Measurements from ENCODE around the gene ANKHD1.

Gene ANKHD1, protein sequence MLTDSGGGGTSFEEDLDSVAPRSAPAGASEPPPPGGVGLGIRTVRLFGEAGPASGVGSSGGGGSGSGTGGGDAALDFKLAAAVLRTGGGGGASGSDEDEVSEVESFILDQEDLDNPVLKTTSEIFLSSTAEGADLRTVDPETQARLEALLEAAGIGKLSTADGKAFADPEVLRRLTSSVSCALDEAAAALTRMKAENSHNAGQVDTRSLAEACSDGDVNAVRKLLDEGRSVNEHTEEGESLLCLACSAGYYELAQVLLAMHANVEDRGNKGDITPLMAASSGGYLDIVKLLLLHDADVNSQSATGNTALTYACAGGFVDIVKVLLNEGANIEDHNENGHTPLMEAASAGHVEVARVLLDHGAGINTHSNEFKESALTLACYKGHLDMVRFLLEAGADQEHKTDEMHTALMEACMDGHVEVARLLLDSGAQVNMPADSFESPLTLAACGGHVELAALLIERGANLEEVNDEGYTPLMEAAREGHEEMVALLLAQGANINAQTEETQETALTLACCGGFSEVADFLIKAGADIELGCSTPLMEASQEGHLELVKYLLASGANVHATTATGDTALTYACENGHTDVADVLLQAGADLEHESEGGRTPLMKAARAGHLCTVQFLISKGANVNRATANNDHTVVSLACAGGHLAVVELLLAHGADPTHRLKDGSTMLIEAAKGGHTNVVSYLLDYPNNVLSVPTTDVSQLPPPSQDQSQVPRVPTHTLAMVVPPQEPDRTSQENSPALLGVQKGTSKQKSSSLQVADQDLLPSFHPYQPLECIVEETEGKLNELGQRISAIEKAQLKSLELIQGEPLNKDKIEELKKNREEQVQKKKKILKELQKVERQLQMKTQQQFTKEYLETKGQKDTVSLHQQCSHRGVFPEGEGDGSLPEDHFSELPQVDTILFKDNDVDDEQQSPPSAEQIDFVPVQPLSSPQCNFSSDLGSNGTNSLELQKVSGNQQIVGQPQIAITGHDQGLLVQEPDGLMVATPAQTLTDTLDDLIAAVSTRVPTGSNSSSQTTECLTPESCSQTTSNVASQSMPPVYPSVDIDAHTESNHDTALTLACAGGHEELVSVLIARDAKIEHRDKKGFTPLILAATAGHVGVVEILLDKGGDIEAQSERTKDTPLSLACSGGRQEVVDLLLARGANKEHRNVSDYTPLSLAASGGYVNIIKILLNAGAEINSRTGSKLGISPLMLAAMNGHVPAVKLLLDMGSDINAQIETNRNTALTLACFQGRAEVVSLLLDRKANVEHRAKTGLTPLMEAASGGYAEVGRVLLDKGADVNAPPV (N-terminal part only)

DNA sequence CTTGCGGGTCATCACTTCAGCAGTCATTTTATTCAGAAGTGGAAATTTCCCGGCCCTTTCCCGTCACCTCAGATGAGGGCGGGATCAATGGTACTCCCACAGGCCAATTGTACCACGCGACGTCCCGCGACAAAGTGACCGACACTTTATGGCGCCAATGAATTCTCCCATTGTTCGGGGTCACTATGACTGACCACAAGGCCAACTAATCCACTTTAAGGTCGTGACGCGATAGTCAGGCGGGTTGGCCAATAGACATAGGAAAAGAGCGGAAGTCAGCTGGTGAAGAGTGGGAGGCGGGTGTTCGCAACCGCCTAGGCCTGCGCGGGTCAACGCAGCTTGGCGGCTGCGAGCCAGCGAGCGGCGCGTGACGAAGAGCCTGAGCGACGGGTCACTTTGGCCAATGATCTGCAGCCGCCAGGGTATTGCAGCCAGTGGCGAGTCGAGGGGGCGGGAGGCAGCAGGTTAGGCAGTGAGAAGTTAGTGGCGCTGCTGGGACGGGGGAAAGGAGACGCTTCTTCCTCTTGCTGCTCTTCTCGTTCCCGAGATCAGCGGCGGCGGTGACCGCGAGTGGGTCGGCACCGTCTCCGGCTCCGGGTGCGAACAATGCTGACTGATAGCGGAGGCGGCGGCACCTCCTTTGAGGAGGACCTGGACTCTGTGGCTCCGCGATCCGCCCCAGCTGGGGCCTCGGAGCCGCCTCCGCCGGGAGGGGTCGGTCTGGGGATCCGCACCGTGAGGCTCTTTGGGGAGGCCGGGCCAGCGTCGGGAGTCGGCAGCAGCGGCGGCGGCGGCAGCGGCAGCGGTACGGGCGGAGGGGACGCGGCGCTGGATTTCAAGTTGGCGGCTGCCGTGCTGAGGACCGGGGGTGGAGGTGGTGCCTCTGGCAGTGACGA, at the start of gene ANKHD1:
Gene ANKHD1, plus strand, starts transcription at position 472 of the 896 bp plus-strand sequence. Its CDS starts 135 bp downstream, at position 607.
- peak; percentile 100 for DNase-seq

DNA sequence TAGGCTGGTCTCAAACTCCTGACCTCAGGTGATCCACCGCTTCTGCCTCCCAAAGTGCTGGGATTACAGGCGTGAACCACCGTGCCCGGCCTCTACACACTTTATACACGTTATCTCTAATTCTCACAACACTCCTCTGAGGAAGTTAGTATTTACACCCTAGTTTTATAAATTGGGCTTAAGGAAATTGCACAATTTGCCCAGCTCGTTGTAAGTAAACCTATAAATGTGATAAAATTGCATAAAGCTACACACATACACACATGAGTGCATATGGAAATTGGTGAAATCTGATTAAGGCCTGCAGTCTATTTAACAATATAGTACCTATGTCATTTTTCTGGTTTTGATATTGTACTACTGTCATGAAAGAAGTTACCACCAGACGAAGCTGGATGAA, 46.1 kb upstream of the ANKHD1 start:
- no peak for DNase-seq

DNA sequence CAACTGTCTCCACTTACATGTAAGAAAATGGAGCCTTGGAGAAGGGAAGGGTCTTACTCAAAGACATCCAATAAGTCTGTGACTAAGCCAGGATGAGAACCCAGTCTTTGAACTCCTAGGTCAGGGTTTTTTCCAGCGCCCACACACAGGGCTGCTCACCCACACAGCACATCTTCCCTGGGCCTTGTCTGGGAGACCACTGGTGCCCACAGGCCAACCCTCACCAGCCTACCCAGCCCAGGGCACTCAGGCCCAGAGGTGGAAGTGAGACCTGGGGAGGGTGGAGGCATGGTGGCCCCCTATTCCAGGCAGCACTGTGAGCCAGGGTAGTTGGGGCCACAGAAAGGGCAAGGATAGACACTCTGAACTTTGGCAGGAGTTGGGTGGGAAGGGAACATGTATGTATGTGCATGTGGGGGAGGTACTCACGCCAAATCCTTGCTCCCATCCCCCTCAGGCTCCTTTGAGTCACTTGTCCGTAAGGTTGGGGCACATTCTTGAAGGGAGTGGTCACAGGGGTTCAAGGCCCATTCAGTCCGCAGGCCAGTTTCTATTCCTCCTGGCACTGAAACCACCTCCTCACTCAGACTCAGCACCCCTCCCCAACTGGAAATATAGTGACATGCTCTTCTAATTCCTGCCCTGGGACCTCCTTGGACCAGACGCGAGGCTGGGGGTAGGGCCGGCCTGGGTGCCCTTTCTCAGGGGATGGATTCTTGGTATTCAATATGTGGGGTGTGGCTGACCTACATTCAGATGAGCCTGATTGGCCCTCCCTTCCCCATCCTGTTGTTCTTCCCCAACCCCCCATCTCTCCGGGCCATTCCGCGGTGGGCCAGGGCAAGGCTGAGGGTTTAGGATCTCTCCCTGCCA, 44.5 kb upstream of the ANKHD1 start:
- no peak for DNase-seq

DNA sequence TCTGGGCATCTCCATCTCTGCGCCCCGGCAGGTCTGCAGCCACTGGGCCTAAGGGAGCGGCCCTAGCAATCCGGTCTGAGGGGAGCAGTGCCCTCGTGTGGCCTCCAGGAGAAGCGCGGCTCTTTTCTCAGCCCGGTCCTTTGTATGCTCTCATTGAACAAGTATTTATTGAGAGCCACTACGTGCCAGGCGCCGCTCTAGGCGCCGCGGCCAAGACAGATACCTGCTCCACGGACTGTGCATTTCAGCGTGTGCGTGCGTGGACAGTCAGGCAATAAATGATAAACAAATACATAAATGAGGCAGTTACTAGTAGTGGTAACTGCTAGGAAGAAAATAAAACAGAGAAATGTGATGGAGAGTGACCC, 43.9 kb upstream of the ANKHD1 start:
- DNase-seq: peak; percentile 81

DNA sequence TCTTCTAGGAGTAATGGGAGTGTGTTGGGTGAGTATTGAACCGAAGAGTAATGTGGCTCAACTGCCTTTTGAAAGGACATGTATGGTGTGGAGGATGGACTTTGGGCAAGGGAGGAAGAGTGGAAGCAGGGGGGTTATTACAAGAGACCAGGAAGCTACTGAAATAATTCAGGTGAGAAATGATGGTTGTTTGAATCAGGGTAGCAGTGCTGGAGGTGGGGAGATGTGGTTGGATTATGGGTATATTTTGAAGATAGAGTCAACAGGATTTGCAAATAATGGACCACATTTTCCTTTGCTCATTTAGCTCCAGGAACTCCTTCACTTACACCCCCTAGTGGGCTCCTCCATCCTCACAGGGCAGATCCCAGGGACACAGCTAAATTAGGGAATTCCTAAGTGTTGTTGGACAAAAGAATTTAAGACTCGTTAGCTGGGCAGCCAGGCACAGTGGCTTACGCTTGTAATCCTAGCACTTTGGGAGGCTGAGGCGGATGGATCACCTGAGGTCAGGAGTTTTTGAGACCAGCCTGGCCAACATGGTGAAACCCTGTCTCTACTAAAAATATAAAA, 42.8 kb upstream of the ANKHD1 start:
- no peak for DNase-seq

DNA sequence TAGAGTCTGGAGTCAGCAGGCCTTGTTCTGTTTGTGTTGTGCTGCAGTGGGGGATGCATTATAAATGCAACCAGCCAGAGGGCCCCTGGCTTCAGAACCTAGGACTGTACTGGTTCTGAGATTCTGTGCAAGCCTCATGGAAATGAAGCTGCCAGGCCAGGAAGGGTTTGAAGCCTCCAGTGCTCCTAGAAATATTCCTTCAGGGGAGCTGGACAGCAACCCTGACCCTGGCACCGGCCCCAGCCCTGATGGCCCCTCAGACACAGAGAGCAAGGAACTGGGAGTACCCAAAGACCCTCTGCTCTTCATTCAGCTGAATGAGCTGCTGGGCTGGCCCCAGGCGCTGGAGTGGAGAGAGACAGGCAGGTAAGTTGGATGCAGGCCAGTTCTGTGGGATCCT, 41.5 kb upstream of the ANKHD1 start, which contains the start of gene SLC4A9:
Gene SLC4A9, plus strand, starts transcription at position 94 of the 400 bp plus-strand sequence. Its CDS starts 43 bp downstream, at position 137.
- no peak for DNase-seq

DNA sequence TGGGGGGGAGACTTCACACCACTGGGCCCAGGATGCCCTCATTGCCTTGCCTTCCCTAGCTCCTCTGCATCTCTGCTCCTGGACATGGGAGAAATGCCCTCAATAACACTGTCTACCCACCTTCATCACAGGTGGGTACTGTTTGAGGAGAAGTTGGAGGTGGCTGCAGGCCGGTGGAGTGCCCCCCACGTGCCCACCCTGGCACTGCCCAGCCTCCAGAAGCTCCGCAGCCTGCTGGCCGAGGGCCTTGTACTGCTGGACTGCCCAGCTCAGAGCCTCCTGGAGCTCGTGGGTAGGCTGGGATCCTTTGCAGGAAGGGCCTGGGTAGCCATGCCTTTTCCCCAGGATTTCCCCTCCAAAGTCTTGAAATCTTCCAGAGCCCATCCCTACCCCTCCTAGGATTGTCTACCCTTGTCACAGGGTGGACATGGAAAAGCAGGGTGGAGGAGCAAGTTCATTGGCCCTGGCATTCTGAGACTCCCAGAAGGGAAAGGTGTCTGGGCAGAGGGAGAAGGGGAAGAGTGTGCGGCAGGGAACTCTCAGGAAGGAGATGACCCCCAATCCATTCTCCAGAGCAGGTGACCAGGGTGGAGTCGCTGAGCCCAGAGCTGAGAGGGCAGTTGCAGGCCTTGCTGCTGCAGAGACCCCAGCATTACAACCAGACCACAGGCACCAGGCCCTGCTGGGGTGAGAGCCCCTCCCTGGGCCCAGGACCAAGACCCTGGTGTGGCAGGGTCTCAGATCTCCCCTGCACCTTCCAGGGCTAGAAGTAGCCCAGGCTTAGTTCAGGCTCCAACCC, 40.8 kb upstream of the ANKHD1 start:
- DNase-seq: no peak

DNA sequence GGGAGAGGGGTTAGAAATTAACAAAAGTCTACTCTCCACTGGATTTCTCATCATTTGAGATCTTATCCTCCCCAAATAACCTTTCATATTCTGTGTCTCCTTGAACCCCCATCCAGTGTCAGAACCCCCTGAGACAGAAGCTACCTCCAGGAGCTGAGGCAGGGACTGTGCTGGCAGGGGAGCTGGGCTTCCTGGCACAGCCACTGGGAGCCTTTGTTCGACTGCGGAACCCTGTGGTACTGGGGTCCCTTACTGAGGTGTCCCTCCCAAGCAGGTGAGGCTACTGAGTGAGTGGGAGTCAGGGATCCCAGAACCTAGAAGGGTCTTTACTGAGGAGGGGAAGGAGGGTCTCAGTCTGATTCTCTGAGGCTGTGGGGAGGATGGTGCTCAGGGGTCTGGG, 39.7 kb upstream of the ANKHD1 start:
- DNase-seq: no peak

DNA sequence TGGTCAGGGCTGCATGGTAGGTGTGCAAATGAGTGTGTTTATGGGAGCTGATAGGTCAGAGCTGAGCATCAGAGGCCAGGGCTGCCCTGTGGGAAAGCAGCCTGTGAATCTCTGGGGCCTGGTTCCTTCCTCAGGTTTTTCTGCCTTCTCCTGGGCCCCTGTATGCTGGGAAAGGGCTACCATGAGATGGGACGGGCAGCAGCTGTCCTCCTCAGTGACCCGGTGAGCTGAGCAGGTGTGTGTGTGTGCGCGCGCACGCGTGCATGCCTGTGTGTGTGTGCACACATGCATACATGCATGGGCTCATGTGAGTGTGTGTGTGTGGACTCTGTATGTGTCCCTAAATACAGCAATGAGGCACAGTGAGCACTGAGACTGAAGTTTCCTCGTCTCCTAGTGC, 39.3 kb upstream of the ANKHD1 start:
- no peak for DNase-seq

DNA sequence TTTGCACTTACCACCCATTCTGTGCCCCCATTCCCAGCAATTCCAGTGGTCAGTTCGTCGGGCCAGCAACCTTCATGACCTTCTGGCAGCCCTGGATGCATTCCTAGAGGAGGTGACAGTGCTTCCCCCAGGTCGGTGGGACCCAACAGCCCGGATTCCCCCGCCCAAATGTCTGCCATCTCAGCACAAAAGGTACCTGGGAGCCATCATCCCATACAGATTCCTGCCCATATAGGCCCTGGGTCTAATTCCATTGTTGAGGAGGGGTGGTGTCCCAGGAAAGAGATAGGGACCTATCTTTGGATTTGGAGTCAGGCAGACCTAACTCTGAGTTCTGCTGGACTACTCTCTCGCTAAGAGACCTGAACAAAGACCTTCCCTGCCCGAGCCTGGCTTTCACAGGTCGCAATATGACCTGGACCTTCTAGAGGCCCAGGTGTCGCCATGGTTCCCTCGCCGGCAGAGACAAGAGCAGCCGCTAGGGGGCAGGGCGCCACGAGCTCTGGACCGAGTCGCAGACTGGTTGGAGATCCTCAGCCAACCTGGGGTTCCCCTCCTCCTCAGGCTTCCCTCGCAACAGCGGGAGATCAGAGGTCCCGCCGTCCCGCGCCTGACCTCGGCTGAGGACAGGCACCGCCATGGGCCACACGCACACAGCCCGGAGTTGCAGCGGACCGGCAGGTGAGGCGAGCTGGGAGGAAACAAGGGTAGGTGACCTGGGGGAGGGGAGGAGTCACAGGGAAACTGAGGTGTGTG, 38.6 kb upstream of the ANKHD1 start:
- peak; percentile 83 for DNase-seq

DNA sequence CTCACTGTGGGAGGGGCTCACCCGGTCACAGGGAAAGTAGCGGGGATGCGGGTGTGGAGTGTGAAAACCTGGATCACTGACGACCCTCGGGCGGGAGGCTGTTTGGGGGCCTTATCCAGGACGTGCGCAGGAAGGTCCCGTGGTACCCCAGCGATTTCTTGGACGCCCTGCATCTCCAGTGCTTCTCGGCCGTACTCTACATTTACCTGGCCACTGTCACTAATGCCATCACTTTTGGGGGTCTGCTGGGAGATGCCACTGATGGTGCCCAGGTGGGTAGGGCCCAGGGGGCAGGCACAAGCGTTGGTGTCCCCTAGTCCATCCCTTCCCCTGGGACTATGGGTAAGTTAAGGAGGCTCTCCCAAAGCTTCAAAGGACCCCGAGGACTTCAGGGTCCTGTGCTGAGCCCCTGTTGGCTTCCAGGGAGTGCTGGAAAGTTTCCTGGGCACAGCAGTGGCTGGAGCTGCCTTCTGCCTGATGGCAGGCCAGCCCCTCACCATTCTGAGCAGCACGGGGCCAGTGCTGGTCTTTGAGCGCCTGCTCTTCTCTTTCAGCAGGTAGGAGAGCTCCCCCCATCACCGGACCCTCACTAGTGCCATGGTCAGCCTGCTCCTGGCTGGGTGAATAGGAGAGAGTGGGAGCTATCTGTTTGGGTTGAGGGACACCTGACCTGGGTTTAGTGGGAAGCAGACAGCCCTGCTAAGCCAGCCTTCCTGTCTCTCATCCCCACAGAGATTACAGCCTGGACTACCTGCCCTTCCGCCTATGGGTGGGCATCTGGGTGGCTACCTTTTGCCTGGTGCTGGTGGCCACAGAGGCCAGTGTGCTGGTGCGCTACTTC, 37.8 kb upstream of the ANKHD1 start:
- no peak for DNase-seq

DNA sequence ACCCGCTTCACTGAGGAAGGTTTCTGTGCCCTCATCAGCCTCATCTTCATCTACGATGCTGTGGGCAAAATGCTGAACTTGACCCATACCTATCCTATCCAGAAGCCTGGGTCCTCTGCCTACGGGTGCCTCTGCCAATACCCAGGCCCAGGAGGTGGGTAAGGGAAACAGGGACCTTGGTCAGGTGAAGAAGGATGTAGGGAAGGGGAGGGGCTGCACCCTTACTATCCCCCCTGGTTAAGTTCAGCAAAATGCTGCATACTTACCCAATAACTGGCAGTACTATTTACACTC, 37.2 kb upstream of the ANKHD1 start:
- no peak for DNase-seq

DNA sequence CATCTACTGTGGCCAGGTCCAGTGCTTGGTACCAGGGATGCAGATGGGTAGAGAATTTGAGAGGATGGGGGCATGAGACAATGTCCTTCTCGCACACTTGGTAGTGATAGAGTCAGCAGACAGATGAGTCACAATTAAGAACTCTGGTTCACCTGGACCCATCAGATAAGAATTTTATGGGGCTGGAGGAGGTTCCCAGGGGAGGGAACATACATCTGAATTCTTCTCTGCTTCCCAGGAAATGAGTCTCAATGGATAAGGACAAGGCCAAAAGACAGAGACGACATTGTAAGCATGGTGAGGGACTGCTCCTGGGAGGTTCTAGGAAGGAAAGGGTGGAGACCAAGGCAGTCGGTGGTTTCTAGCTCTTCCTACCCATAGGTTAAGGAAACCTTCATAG, 36.4 kb upstream of the ANKHD1 start:
- DNase-seq: no peak

DNA sequence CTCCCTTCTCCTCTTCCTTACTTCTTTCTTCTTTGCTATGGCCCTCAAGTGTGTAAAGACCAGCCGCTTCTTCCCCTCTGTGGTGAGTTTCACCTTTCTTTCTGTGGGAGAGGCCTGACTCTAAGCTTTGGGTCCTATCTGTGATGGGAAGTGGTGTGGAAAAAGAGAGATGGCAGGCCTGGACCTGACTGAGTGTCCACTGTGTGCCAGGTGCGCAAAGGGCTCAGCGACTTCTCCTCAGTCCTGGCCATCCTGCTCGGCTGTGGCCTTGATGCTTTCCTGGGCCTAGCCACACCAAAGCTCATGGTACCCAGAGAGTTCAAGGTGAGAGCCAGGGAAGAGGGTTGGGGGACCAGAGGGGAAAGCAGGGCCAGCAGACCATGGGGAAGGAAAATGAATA, 35.7 kb upstream of the ANKHD1 start:
- no peak for DNase-seq

DNA sequence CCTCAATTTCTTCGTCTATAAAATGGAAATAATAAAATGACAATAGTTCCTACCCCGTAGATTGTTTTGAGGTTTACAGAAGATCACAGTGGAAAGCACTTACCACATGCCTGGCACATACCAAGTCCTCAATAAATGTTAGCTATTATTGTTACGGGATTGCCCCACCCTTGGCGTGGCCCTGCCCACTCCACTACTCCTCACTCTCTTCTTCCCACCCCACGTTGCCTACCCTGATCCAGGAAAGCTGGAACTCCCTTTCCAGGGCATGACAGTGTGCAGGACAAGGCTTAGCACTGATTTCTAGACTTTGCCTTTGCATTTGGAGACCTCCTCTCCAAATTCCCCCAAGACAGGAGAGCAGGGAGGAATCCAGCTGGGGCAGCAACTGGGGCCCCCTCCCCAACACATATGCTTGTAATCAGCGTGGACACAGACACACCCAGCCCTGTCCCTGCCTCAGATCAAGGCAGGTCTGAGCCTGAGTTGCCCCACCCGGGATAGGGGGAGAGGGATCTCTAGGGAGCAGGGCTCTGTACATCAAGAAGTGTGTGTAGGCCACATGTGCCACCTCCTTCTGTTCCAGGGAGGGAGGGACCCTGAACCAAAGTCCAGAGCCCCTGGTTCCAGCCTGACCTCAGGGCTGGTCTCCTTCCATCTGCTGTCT, 34.9 kb upstream of the ANKHD1 start:
- DNase-seq: no peak

DNA sequence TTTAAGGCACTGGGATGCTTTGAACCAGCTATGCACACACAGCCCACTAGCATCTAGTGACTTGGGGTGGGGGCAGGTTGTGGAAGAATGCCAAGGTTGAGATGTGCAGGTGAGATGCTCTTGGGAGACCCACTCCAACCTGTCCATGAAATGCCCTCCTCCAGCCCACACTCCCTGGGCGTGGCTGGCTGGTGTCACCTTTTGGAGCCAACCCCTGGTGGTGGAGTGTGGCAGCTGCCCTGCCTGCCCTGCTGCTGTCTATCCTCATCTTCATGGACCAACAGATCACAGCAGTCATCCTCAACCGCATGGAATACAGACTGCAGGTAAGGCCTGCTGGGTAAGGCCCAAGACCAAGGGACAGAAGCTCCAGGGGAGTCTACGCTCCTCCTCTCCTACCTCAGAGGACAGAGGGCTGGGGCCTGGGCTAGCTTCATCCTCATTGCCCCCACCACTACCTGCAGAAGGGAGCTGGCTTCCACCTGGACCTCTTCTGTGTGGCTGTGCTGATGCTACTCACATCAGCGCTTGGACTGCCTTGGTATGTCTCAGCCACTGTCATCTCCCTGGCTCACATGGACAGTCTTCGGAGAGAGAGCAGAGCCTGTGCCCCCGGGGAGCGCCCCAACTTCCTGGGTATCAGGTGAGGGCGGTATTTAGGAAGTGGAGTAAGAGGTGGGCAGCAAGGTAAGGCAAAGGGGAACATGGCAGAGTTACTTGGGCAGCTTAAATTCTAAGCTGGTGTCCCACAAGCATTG, 34.2 kb upstream of the ANKHD1 start:
- no peak for DNase-seq
